ENCODE measurements around the gene POLA2. TPM values are rescaled to one million over a fixed set of nuclear protein-coding genes. Genes with fewer than 3 reads are reported as not detected.
"Not testable (repeated sequence)": the region's sequence is repeated elsewhere in the genome, so short reads cannot be mapped to it uniquely, and the experiment has no call there.

Gene POLA2
- total RNA-seq, 1 donor from 2014 or later, result 30.2 TPM

- no peak for TF ChIP-seq CTCF (conservative IDR thresholded peaks at IDR 0.05; ENCODE audit: low read depth, low read length)
- no peak overlapping the region for H3K4me3 ChIP-seq (ENCODE audit: low read depth, low read length)
- no peak for DNase-seq (ENCODE audit: low read depth)
Measured at GRCh38 chr11:65242389-65242788, 19.4 kb upstream of the POLA2 start.

DNA sequence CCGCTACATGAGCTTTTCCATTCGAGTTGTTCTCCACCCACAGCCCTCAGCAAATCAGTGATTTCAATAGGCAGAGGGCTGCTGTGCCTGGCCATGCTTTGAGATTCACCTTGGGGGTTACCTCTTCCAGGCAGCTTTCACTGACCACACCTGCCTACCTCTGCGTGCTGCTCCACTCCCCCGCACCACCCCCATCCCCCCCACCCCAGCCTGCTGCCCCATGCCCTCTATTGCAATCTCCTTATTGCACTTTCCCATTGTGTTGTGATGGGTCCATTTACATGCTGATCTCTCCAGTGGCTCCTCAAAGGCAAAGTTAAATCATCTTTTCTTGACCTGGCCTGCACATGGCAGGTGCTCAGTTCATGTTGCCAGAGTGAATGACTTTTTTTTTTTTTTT, 18.0 kb upstream of the POLA2 start:
- no peak for TF ChIP-seq CTCF (conservative IDR thresholded peaks at IDR 0.05; ENCODE audit: low read depth, low read length)
- no peak for DNase-seq (ENCODE audit: low read depth)
- no peak overlapping the region for H3K4me3 ChIP-seq (ENCODE audit: low read depth, low read length)

GRCh38 chr11:65245046-65245445, 16.7 kb upstream of the POLA2 start:
- DNase-seq (ENCODE audit: low read depth); H3K4me3 ChIP-seq (ENCODE audit: low read depth, low read length): not testable (repeated sequence)

DNA sequence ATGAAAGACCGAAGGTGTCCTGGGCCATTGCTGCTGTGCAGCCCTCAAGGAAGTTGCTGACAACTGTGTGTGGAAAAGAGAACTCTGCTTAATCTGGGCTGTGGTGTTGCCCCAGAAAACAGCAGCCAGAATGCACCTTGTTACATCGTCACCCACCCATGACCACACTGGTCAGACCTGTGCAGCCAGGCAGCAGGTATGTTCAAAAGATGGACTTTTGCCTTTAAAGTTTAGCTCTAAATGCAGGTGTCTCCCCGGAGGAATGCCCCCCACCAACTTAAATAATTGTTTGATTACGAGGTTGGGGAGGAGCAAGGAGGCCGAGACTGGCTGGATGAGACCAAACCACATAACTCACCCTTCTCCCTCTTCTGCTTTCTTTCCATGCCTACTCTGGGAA, 15.3 kb upstream of the POLA2 start:
- TF ChIP-seq CTCF (conservative IDR thresholded peaks at IDR 0.05; ENCODE audit: low read depth, low read length), result no peak
- DNase-seq (ENCODE audit: low read depth), result no peak
- H3K4me3 ChIP-seq (ENCODE audit: low read depth, low read length), result no peak overlapping the region

DNA sequence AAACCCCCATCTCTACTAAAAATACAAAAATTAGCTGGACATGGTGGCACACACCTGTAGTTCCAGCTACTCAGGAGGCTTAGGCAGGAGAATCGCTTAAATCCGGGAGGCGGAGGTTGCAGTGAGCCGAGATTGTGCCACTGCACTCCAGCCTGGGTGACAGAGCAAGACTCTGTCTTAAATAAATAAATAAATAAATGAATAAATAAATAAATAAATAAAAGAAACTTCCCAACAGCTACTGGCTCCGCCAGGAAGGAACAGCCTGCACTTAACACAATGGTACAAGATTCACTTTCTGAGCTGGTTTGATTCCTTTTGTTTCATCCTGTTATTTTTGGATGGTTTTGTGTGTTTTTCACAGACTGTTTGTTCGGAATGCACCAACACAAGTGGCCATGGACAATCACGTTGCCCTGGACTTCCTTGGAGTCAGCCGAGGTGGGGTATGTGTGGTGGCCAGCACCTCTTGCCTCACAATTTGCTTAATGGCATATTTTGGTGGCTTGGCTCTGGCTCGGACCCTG, 13.5 kb upstream of the POLA2 start:
- not testable (repeated sequence) for H3K4me3 ChIP-seq (ENCODE audit: low read depth, low read length); DNase-seq (ENCODE audit: low read depth)

DNA sequence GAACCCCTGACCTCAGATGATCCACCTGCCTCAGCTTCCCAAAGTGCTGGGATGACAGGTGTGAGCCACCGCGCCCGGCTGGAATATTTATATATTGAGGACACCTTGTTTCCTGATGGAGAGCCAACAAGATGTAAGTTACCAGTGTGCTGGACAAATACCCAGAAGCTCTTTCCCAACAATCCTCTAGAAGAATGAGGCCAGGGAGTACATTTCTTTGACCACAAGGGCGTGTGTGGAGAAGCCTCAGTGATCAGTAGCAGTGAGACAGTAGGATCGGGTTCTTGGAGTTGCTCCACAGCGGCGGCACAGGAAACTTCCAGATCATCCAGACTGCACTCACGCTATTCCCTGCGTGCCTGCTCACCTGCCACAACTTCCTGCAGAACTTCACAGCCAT, 10.3 kb upstream of the POLA2 start:
- no peak for TF ChIP-seq CTCF (conservative IDR thresholded peaks at IDR 0.05; ENCODE audit: low read depth, low read length)
- no peak overlapping the region for H3K4me3 ChIP-seq (ENCODE audit: low read depth, low read length)
- DNase-seq (ENCODE audit: low read depth), result no peak

GRCh38 chr11:65254724-65255123, 7.0 kb upstream of the POLA2 start:
- no peak for TF ChIP-seq CTCF (conservative IDR thresholded peaks at IDR 0.05; ENCODE audit: low read depth, low read length)
- no peak for DNase-seq (ENCODE audit: low read depth)
- no peak overlapping the region for H3K4me3 ChIP-seq (ENCODE audit: low read depth, low read length)

GRCh38 chr11:65258988-65259387, 2.8 kb upstream of the POLA2 start:
- no peak for DNase-seq (ENCODE audit: low read depth)
- TF ChIP-seq CTCF (conservative IDR thresholded peaks at IDR 0.05; ENCODE audit: low read depth, low read length), result no peak
- no peak overlapping the region for H3K4me3 ChIP-seq (ENCODE audit: low read depth, low read length)

Data from epithelial cell of proximal tubule (primary cell).